HepG2 (cell line): ENCODE data around the gene ECSCR. TPM values are rescaled to one million over a fixed set of nuclear protein-coding genes. Genes with fewer than 3 reads are reported as not detected.

Source experiments
- ATAC-seq: fragments of 200-7000 bp; cut with Tn5 transposase; 3 replicates; pipeline ENCODE4 v1.9.1; 2020; ENCODE audit warnings: mild to moderate bottlenecking, moderate library complexity
- BruUV-seq: library from RNA; stranded (reverse); fragments of 400-500 nt; replicated peaks from 2 replicates; lab custom pipeline; 2021; lab: Mats Ljungman, UMichigan
- CTCF ChIA-PET: fragments of 300-600 bp; formaldehyde crosslinking; extraction: SDS; loops from one replicate; lab custom pipeline; 2021; ENCODE audit warnings: low total read pairs, inconsistent platforms, low intra/inter-chr PET ratio; lab: Yijun Ruan, JAX
- POLR2A ChIA-PET: fragments of 350-600 bp; sonication (Branson Sonifier 250); formaldehyde crosslinking; loops from one replicate; lab custom pipeline; 2020; ENCODE audit warnings: antibody characterized with exemption, inconsistent platforms; lab: Yijun Ruan, JAX
- DNase-seq: peaks from one replicate; pipeline ENCODE4 v3.0.0-alpha.2; 2015; ENCODE audit warnings: low spot score
- FAIRE-seq: peaks from 3 replicates; lab custom pipeline; 2011; peaks lifted over from hg19 to GRCh38; lab: Jason Lieb, UNC
- H2AFZ ChIP-seq: one replicate; pipeline ENCODE4 v1.6.1; 2011; ENCODE audit warnings: low read length, inconsistent platforms
- H3K27ac ChIP-seq: fragments of 300-600 bp; 3 replicates; pipeline ENCODE4 v1.8.0; 2011; ENCODE audit warnings: mixed run types, mild to moderate bottlenecking, mixed read lengths, low read length, inconsistent platforms; ENCODE audit not compliant: insufficient read depth; ENCODE audit errors: extremely low read length
- H3K27me3 ChIP-seq, 2 experiments: fragments of 200-600 bp in 1 of 2; 2 replicates in 1 of 2; 3 replicates in 1 of 2; pipeline versions ENCODE4 v1.6.0 to v1.8.0; 2011; ENCODE audit warnings: low read length in 2 of 2, mild to moderate bottlenecking in 2 of 2, moderate library complexity in 2 of 2, inconsistent platforms in 1 of 2; ENCODE audit not compliant: insufficient read depth in 2 of 2, control insufficient read depth in 1 of 2
- H3K36me3 ChIP-seq, 2 experiments: fragments of 200-600 bp in 1 of 2; replicated peaks in 1 of 2; 2 replicates in 1 of 2; 3 replicates in 1 of 2; pipeline versions ENCODE4 v1.5.1 to v1.8.0; 2011; ENCODE audit warnings: low read length in 2 of 2, inconsistent platforms in 1 of 2; ENCODE audit not compliant: insufficient read depth in 2 of 2, control insufficient read depth in 1 of 2
- H3K4me1 ChIP-seq: 2 replicates; pipeline ENCODE4 v1.5.1; 2012; ENCODE audit warnings: low read length, inconsistent platforms; ENCODE audit not compliant: insufficient read depth
- H3K4me2 ChIP-seq: 2 replicates; pipeline ENCODE4 v1.6.0; 2011; ENCODE audit warnings: low read depth, low read length, inconsistent platforms
- H3K4me3 ChIP-seq, 3 experiments: fragments of 200-600 bp in 1 of 3; sonication (generic), shearing (Covaris generic) in 1 of 3; replicated peaks in 1 of 3; 2 replicates each; pipeline ENCODE4 v1.5.1; 2011 to 2016; ENCODE audit warnings: low read length in 3 of 3, inconsistent platforms in 2 of 3, low read depth in 2 of 3, mild to moderate bottlenecking in 2 of 3, control low read depth in 1 of 3, mixed read lengths in 1 of 3; ENCODE audit not compliant: insufficient read depth in 1 of 3
- H3K79me2 ChIP-seq: one replicate; pipeline ENCODE4 v1.6.1; 2011; ENCODE audit warnings: low read length, inconsistent platforms; ENCODE audit not compliant: insufficient read depth
- H3K9ac ChIP-seq: 2 replicates; pipeline ENCODE4 v1.6.0; 2011; ENCODE audit warnings: mild to moderate bottlenecking, low read depth, low read length, inconsistent platforms; ENCODE audit not compliant: insufficient read depth
- H3K9me3 ChIP-seq: 2 replicates; pipeline ENCODE4 v1.5.1; 2012; ENCODE audit warnings: mild to moderate bottlenecking, low read length
- H4K20me1 ChIP-seq: 2 replicates; pipeline ENCODE4 v1.6.0; 2011; ENCODE audit warnings: inconsistent platforms, mild to moderate bottlenecking, low read length, moderate library complexity; ENCODE audit not compliant: insufficient read depth
- CCAR2 ChIP-seq: fragments of 200-400 bp; formaldehyde crosslinking; optimal IDR thresholded peaks from 2 replicates; pipeline ENCODE3; 2018; ENCODE audit warnings: low read depth, mild to moderate bottlenecking, low read length, moderate library complexity
- ETV6 ChIP-seq: sonication (generic); formaldehyde crosslinking; conservative IDR thresholded peaks from 2 replicates; pipeline ENCODE4 v1.4.0; 2020; ENCODE audit warnings: missing genetic modification reagents
- HHEX ChIP-seq: IDR thresholded peaks from 2 replicates; pipeline ENCODE4 v1.6.1; 2016; ENCODE audit warnings: control low read depth
- LBX2 ChIP-seq: sonication (generic); formaldehyde crosslinking; IDR thresholded peaks from 2 replicates; pipeline ENCODE4 v1.5.0; 2020; ENCODE audit warnings: missing genetic modification reagents, mild to moderate bottlenecking, borderline replicate concordance
- PRDM15 ChIP-seq: sonication (generic); formaldehyde crosslinking; IDR thresholded peaks from 2 replicates; pipeline ENCODE4 v1.4.0; 2020; ENCODE audit warnings: missing genetic modification reagents
- ZFP82 ChIP-seq: sonication (generic); formaldehyde crosslinking; IDR thresholded peaks from 2 replicates; pipeline ENCODE4 v1.5.1; 2020; ENCODE audit warnings: mild to moderate bottlenecking, missing genetic modification reagents, borderline replicate concordance
- ZNF343 ChIP-seq: sonication (generic); formaldehyde crosslinking; IDR thresholded peaks from 2 replicates; pipeline ENCODE4 v1.4.0; 2020; ENCODE audit warnings: mild to moderate bottlenecking, missing genetic modification reagents
- ZNF556 ChIP-seq: sonication (generic); formaldehyde crosslinking; IDR thresholded peaks from 2 replicates; pipeline ENCODE4 v1.4.0; 2020; ENCODE audit warnings: mild to moderate bottlenecking, missing genetic modification reagents, borderline replicate concordance
- ZNF646 ChIP-seq: sonication (generic); formaldehyde crosslinking; IDR thresholded peaks from 2 replicates; pipeline ENCODE4 v1.9.0; 2021; ENCODE audit warnings: mild to moderate bottlenecking, missing genetic modification reagents
- ZNF777 ChIP-seq: sonication (generic); formaldehyde crosslinking; IDR thresholded peaks from 2 replicates; pipeline ENCODE4 v1.4.0; 2020; ENCODE audit warnings: missing genetic modification reagents
- in situ Hi-C: cut with HindIII; loops from 2 replicates; pipeline ENCODE4 v1.10.0; 2017; ENCODE audit warnings: low pct_unique_long_range_greater_than_20kb; ENCODE audit not compliant: extremely low pct_ligation_motif_present
- intact Hi-C: fragments of 100-400 bp; cut with micrococcal nuclease; formaldehyde crosslinking; loops from one replicate; pipeline ENCODE4 v1.10.0; 2022; ENCODE audit not compliant: unreplicated experiment
- polyA plus RNA-seq, 8 experiments: library from polyadenylated mRNA; depleted of rRNA in 3 of 8; stranded (reverse) in 7 of 8; unstranded in 1 of 8; fragments of >200 nt; fragmentation: Illumina TruSeq in 4 of 8; extraction: Trizol in 4 of 8; gene quantifications; 2 replicates each; pipeline versions ENCODE4 v1.2.1 to v1.2.3, GENCODE V29; 2011 to 2016; ENCODE audit warnings: low read depth in 4 of 8, missing spikeins in 1 of 8, mixed read lengths in 1 of 8; ENCODE audit not compliant: insufficient read depth in 1 of 8
- total RNA-seq, 5 experiments: library from RNA; depleted of rRNA; stranded (reverse); fragments of >200 nt; fragmentation: Illumina TruSeq; extraction: Trizol; gene quantifications; 2 replicates each; pipeline ENCODE4 v1.2.3, GENCODE V29; 2016; ENCODE audit warnings: low read depth in 1 of 5
- TF ChIP-seq, protein P1 (sequence below): sonication (generic); formaldehyde crosslinking; IDR thresholded peaks from 2 replicates; pipeline ENCODE4 v1.5.0; 2020; ENCODE audit warnings: missing genetic modification reagents
- TF ChIP-seq, protein P2 (sequence below): sonication (generic); formaldehyde crosslinking; IDR thresholded peaks from 2 replicates; pipeline ENCODE4 v1.4.0; 2020; ENCODE audit warnings: missing genetic modification reagents

Gene ECSCR
- total and polyA plus RNA-seq, 2 of the 13 experiments (the other 11 are each of a cell fraction or from before 2014, with no cell fraction given): 0.18 TPM; not detected in 1

DNA sequence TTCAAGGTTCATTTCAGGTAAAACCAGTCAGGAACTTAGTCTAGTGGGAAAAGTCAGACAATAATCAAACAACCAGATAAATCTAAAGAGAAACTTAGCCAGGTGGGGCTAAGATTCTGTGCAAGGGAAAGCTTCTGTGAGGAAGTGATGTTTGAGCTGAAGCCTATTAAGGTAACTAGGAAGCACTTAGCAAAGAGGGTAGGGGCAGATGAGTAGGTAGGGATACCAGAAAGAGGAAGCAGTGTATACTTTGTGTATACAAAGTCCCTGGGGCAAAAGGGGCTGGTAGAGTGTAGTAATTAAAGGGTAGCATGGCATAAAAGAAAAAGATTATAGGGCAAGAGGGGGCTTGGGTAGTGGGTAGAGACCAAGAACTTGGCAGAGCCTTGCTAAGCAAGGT, 55.0 kb downstream of the ECSCR start:
- no peak for FAIRE-seq
- POLR2A ChIA-PET: interaction anchor here (1.0 to 2.6 kb wide), 4 partner anchors 38 to 154 kb away, joined by 5 to 16 read pairs (median 7); partner anchors contain the start of genes PAIP2 and UBE2D2
- Histone ChIP-seq H3K79me2 (peaks cover 2% of the 10 kb centered on the region), H3K4me2 (0 out of 2 replicates have a peak overlapping the region, but pooled peaks have one; percentile 68), H3K4me1 (peaks cover 52% of the 10 kb centered on the region), H3K9me3 (no peaks in the 10 kb centered on the region), H3K9ac (no peak overlapping the region), H3K27ac (no peak overlapping the region), H4K20me1 (no peaks in the 10 kb centered on the region; the same call in 1 of the 2 replicates), H3K36me3 (no peaks in the 10 kb centered on the region), H3K4me3 (no peak overlapping the region), H3K27me3 (no peaks in the 10 kb centered on the region), H2AFZ (no peak overlapping the region)
- no peak for ATAC-seq
- DNase-seq: no peak
- no TSS peak for BruUV-seq
- intact Hi-C loops: no loop called here
- in situ Hi-C loops: no loop called here
- CTCF ChIA-PET: no interaction called here
- TF ChIP-seq LBX2 (CRISPR knock-in tag) (no peak), ZNF777 (CRISPR knock-in tag) (no peak), ZNF556 (CRISPR knock-in tag) (no peak), ETV6 (CRISPR knock-in tag) (no peak), ZNF343 (no peak), PRDM15 (CRISPR knock-in tag) (no peak), ZNF646 (CRISPR knock-in tag) (no peak), ZFP82 (no peak), HHEX (no peak), CCAR2 (no peak)
- TF ChIP-seq, protein P1, sequence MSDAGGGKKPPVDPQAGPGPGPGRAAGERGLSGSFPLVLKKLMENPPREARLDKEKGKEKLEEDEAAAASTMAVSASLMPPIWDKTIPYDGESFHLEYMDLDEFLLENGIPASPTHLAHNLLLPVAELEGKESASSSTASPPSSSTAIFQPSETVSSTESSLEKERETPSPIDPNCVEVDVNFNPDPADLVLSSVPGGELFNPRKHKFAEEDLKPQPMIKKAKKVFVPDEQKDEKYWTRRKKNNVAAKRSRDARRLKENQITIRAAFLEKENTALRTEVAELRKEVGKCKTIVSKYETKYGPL (CRISPR knock-in tag): no peak
- TF ChIP-seq, protein P2, sequence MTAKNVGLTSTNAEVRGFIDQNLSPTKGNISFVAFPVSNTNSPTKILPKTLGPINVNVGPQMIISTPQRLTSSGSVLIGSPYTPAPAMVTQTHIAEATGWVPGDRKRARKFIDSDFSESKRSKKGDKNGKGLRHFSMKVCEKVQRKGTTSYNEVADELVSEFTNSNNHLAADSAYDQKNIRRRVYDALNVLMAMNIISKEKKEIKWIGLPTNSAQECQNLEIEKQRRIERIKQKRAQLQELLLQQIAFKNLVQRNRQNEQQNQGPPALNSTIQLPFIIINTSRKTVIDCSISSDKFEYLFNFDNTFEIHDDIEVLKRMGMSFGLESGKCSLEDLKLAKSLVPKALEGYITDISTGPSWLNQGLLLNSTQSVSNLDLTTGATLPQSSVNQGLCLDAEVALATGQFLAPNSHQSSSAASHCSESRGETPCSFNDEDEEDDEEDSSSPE (CRISPR knock-in tag): no peak
